Stomach smooth muscle (tissue), 2 donors: ENCODE measurements around the gene GLT1D1.
A peak's percentile ranks its signal among the peaks of the same experiment; 100 is the strongest.

Experiments used
- H3K27ac ChIP-seq: one replicate; pipeline ENCODE4 v1.7.0; 2013; ENCODE audit warnings: mild to moderate bottlenecking, low read length, inconsistent platforms
- H3K27me3 ChIP-seq, 2 donors: one replicate each; pipeline ENCODE4 v1.7.0; 2013; ENCODE audit warnings: low read length in 2 of 2; ENCODE audit not compliant: insufficient read depth in 2 of 2, control insufficient read depth in 1 of 2
- H3K36me3 ChIP-seq, 2 donors: one replicate each; pipeline ENCODE4 v1.7.0; 2013; ENCODE audit warnings: low read length in 2 of 2; ENCODE audit not compliant: control insufficient read depth in 2 of 2, insufficient read depth in 2 of 2
- H3K4me1 ChIP-seq: one replicate; pipeline ENCODE4 v1.7.0; 2013; ENCODE audit warnings: low read length; ENCODE audit not compliant: control insufficient read depth, insufficient read depth
- H3K4me3 ChIP-seq, 2 donors: one replicate each; pipeline ENCODE4 v1.7.0; 2013; ENCODE audit warnings: low read length in 2 of 2
- H3K9ac ChIP-seq, 2 donors: one replicate each; pipeline ENCODE4 v1.7.0; 2013; ENCODE audit warnings: low read length in 2 of 2, mild to moderate bottlenecking in 1 of 2
- H3K9me3 ChIP-seq, 2 donors: one replicate each; pipeline ENCODE4 v1.7.0; 2013; ENCODE audit warnings: low read length in 2 of 2; ENCODE audit not compliant: control insufficient read depth in 2 of 2
- donor health status: healthy.
- donor health status: Pancreatic carcinoma.

The GLT1D1 gene

GRCh38 chr12:128813883-128814282, 39.4 kb upstream of the GLT1D1 start:
- peak overlapping the region; percentile 46 for H3K27ac ChIP-seq

DNA sequence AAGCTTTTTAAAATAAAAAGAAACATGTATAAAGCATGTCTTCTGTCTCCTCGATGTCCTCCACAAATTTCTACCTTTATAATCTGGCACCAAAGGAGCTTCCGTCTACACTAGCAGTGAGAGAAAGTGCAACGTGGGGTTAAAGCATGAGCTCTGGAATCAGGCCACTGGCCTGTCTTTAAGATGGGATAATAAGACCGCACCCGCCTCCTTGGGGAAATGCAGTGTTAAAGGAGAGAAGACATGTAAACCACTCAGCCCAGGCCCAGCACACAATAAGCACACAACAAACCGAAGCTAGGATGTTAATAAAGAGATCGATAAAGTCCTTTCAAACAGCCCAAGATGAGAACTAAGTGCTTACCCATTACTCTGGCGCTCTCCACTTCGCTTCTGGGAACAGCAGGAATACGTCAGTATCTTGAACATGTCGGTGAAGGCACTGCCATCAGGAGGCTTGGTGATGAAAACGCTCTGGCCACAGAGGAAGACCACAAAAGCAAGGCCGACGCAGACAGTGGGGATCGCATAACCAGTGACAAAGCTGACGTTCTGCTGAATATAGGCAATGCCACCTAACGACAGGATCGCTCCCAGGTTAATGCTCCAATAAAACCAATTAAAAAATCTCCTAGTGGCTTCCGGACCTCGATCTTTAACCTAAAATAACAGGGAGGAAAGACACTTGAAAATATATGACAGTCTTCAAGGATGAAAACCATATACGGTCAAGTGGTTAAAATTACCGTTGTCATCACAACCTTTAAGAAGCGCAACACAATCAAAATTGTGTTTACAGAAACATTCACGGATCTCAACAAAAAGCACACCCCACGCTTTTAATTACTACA, 38.6 kb upstream of the GLT1D1 start:
- Histone ChIP-seq H3K36me3 (peaks cover 9 to 11% of the 10 kb centered on the region in 2 donors), H3K27ac (peak overlapping the region; percentile 46), H3K9me3 (no peaks in the 10 kb centered on the region), H3K9ac (no peak overlapping the region), H3K4me1 (peaks cover 38% of the 10 kb centered on the region), H3K27me3 (no peaks in the 10 kb centered on the region), H3K4me3 (no peak overlapping the region)

More at GRCh38 chr12:128813883-128814282, 39.4 kb upstream of the GLT1D1 start:
- Histone ChIP-seq H3K4me1 (peaks cover 38% of the 10 kb centered on the region), H3K9ac (no peak overlapping the region), H3K36me3 (peaks cover 9 to 14% of the 10 kb centered on the region in 2 donors), H3K27me3 (no peaks in the 10 kb centered on the region), H3K4me3 (no peak overlapping the region), H3K9me3 (no peaks in the 10 kb centered on the region)

- Histone ChIP-seq H3K36me3 (peaks cover 10 to 12% of the 10 kb centered on the region in 2 donors), H3K27ac (no peak overlapping the region), H3K27me3 (no peaks in the 10 kb centered on the region), H3K9me3 (no peaks in the 10 kb centered on the region), H3K9ac (no peak overlapping the region), H3K4me1 (peaks cover 31% of the 10 kb centered on the region), H3K4me3 (no peak overlapping the region)
Measured at GRCh38 chr12:128815779-128816642, 37.3 kb upstream of the GLT1D1 start.

DNA sequence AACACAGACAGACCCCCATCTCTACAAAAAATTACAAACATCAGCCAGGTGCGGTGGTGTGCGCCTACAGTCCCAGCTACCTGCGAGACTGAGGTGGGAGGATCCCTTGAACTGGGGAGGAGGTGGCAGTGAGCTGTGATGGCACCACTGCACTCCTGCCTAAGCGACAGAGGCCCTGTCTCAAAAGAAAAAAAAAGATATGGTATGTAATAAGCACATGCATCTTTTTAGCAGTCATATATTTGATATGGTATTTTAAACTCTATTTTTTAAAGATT, 36.7 kb upstream of the GLT1D1 start:
- Histone ChIP-seq H3K27ac (no peak overlapping the region), H3K27me3 (no peaks in the 10 kb centered on the region), H3K36me3 (peaks cover 10 to 12% of the 10 kb centered on the region in 2 donors), H3K9me3 (no peaks in the 10 kb centered on the region), H3K4me1 (peaks cover 34% of the 10 kb centered on the region), H3K9ac (no peak overlapping the region), H3K4me3 (no peak overlapping the region)

GRCh38 chr12:128817111-128818015, 35.9 kb upstream of the GLT1D1 start:
- Histone ChIP-seq H3K27me3 (no peaks in the 10 kb centered on the region), H3K9ac (peak overlapping the region; percentile 20 to 43), H3K4me3 (no peak overlapping the region), H3K9me3 (no peaks in the 10 kb centered on the region), H3K36me3 (peaks cover 10 to 12% of the 10 kb centered on the region in 2 donors), H3K4me1 (peaks cover 40% of the 10 kb centered on the region), H3K27ac (peak overlapping the region; percentile 70)

GRCh38 chr12:128818065-128819022, 34.9 kb upstream of the GLT1D1 start:
- Histone ChIP-seq H3K4me1 (peaks cover 46% of the 10 kb centered on the region), H3K36me3 (peaks cover 9 to 10% of the 10 kb centered on the region in 2 donors), H3K9ac (peak overlapping the region; percentile 28 to 37), H3K4me3 (no peak overlapping the region), H3K27me3 (no peaks in the 10 kb centered on the region), H3K27ac (peak overlapping the region; percentile 70), H3K9me3 (no peaks in the 10 kb centered on the region)

GRCh38 chr12:128819293-128820144, 33.8 kb upstream of the GLT1D1 start:
- Histone ChIP-seq H3K27ac (no peak overlapping the region), H3K27me3 (no peaks in the 10 kb centered on the region), H3K9ac (no peak overlapping the region)

GRCh38 chr12:128820253-128820652, 33.0 kb upstream of the GLT1D1 start:
- H3K9me3 ChIP-seq: no peaks in the 10 kb centered on the region
- H3K4me3 ChIP-seq: no peak overlapping the region
- H3K27ac ChIP-seq: no peak overlapping the region
- H3K27me3 ChIP-seq: no peaks in the 10 kb centered on the region
- H3K4me1 ChIP-seq: peaks cover 44% of the 10 kb centered on the region
- H3K36me3 ChIP-seq: peaks cover 0 to 4% of the 10 kb centered on the region in 2 donors
- no peak overlapping the region for H3K9ac ChIP-seq

More at GRCh38 chr12:128819293-128820144, 33.8 kb upstream of the GLT1D1 start:
- Histone ChIP-seq H3K4me1 (peaks cover 41% of the 10 kb centered on the region), H3K9me3 (no peaks in the 10 kb centered on the region), H3K4me3 (no peak overlapping the region), H3K36me3 (peaks cover 4% of the 10 kb centered on the region in 2 donors)
